HG03097 (cell line): ENCODE results near the gene PRKCA.

ENCODE experiments used
- ATAC-seq: cut with Tn5 transposase; IDR thresholded peaks from one replicate; pipeline ENCODE4 v1.9.1; 2021; ENCODE audit not compliant: unreplicated experiment, low FRiP score

Gene PRKCA

GRCh38 chr17:66526827-66527226 is 224.4 kb downstream of the PRKCA start:
- ATAC-seq = no peak

GRCh38 chr17:66527335-66527734 is 224.9 kb downstream of the PRKCA start:
- ATAC-seq = no peak

- ATAC-seq = no peak
Observed at GRCh38 chr17:66531851-66532295, 229.5 kb downstream of the PRKCA start.

- ATAC-seq = no peak
Observed at GRCh38 chr17:66533572-66533971, 231.2 kb downstream of the PRKCA start.

- no peak for ATAC-seq
Observed at GRCh38 chr17:66533986-66534385, 231.6 kb downstream of the PRKCA start.

GRCh38 chr17:66535611-66536010 is 233.2 kb downstream of the PRKCA start:
- no peak for ATAC-seq

GRCh38 chr17:66537502-66537901 is 235.1 kb downstream of the PRKCA start:
- ATAC-seq = no peak

GRCh38 chr17:66538776-66539175 is 236.4 kb downstream of the PRKCA start:
- no peak for ATAC-seq

- no peak for ATAC-seq
Observed at GRCh38 chr17:66540131-66540781, 237.8 kb downstream of the PRKCA start.

- ATAC-seq = peak; percentile 78
Observed at GRCh38 chr17:66541461-66542128, 239.2 kb downstream of the PRKCA start.

GRCh38 chr17:66542129-66542966 is 239.9 kb downstream of the PRKCA start:
- ATAC-seq = peak; percentile 96

- no peak for ATAC-seq
Observed at GRCh38 chr17:66542967-66543520, 240.6 kb downstream of the PRKCA start.

- ATAC-seq = no peak
Observed at GRCh38 chr17:66543526-66543925, 241.1 kb downstream of the PRKCA start.

GRCh38 chr17:66545918-66546317 is 243.5 kb downstream of the PRKCA start:
- ATAC-seq = no peak

GRCh38 chr17:66547151-66547865 is 244.9 kb downstream of the PRKCA start:
- ATAC-seq = no peak

- no peak for ATAC-seq
Observed at GRCh38 chr17:66548158-66548557, 245.7 kb downstream of the PRKCA start.

- no peak for ATAC-seq
Observed at GRCh38 chr17:66548659-66549310, 246.4 kb downstream of the PRKCA start.

GRCh38 chr17:66549311-66549704 is 246.9 kb downstream of the PRKCA start:
- ATAC-seq = no peak

- no peak for ATAC-seq
Observed at GRCh38 chr17:66549731-66550207, 247.4 kb downstream of the PRKCA start.

- ATAC-seq = no peak
Observed at GRCh38 chr17:66551839-66552238, 249.4 kb downstream of the PRKCA start.
